ENCODE measurements around the gene MBD5. TPM values are rescaled to one million over a fixed set of nuclear protein-coding genes. Genes with fewer than 3 reads are reported as not detected.
A peak's percentile ranks its signal among the peaks of the same experiment; 100 is the strongest.

MBD5 gene
- total RNA-seq, 2 donors from 2014 or later: 34.7 to 40.9 TPM

- H3K9me3 Mint-ChIP-seq: no peaks in the 10 kb centered on the region
- no peak overlapping the region for H3K4me3 Mint-ChIP-seq
- no peaks in the 10 kb centered on the region for H3K27me3 Mint-ChIP-seq (ENCODE audit: low read depth)
- DNase-seq (no peak), ATAC-seq (replicated peaks in 1 of 2) (no peak)
- no peak overlapping the region for H3K27ac Mint-ChIP-seq
- H3K4me1 Mint-ChIP-seq (ENCODE audit: low read depth): no peaks in the 10 kb centered on the region
- H3K36me3 Mint-ChIP-seq (ENCODE audit: insufficient read depth in 2 of 2): peaks cover 0 to 1% of the 10 kb centered on the region in 2 donors
These were observed 282.3 kb downstream of the MBD5 start for GRCh38 chr2:148303161-148303560.

- no peak overlapping the region for H3K27ac Mint-ChIP-seq
- no peaks in the 10 kb centered on the region for H3K27me3 Mint-ChIP-seq (ENCODE audit: low read depth)
- H3K4me1 Mint-ChIP-seq (ENCODE audit: low read depth): no peaks in the 10 kb centered on the region
- H3K4me3 Mint-ChIP-seq: no peak overlapping the region
- H3K9me3 Mint-ChIP-seq: no peaks in the 10 kb centered on the region
- no peak for ATAC-seq (replicated peaks in 1 of 2)
- no peak for DNase-seq
- no peaks in the 10 kb centered on the region for H3K36me3 Mint-ChIP-seq (ENCODE audit: insufficient read depth in 2 of 2)
These were observed 284.6 kb downstream of the MBD5 start for GRCh38 chr2:148305476-148305875.

GRCh38 chr2:148306027-148306426, 285.1 kb downstream of the MBD5 start:
- no peaks in the 10 kb centered on the region for H3K36me3 Mint-ChIP-seq (ENCODE audit: insufficient read depth in 2 of 2)
- H3K4me3 Mint-ChIP-seq: no peak overlapping the region
- no peaks in the 10 kb centered on the region for H3K4me1 Mint-ChIP-seq (ENCODE audit: low read depth)
- H3K27me3 Mint-ChIP-seq (ENCODE audit: low read depth): no peaks in the 10 kb centered on the region
- no peak overlapping the region for H3K27ac Mint-ChIP-seq
- H3K9me3 Mint-ChIP-seq: no peaks in the 10 kb centered on the region
- ATAC-seq (replicated peaks in 1 of 2) (no peak), DNase-seq (no peak)

GRCh38 chr2:148317598-148317997, 296.7 kb downstream of the MBD5 start:
- H3K27ac Mint-ChIP-seq: no peak overlapping the region
- H3K4me3 Mint-ChIP-seq: no peak overlapping the region
- DNase-seq (no peak), ATAC-seq (replicated peaks in 1 of 2) (no peak)
- H3K27me3 Mint-ChIP-seq (ENCODE audit: low read depth): no peaks in the 10 kb centered on the region
- H3K4me1 Mint-ChIP-seq (ENCODE audit: low read depth): peaks cover 7% of the 10 kb centered on the region
- H3K36me3 Mint-ChIP-seq (ENCODE audit: insufficient read depth in 2 of 2): peaks cover 0 to 6% of the 10 kb centered on the region in 2 donors
- peaks cover 0 to 2% of the 10 kb centered on the region in 2 donors for H3K9me3 Mint-ChIP-seq

GRCh38 chr2:148338541-148338940, 317.6 kb downstream of the MBD5 start:
- Mint-ChIP-seq H3K27ac (no peak overlapping the region), H3K4me3 (no peak overlapping the region), H3K36me3 (ENCODE audit: insufficient read depth in 2 of 2) (peaks cover 5 to 7% of the 10 kb centered on the region in 2 donors), H3K9me3 (peaks cover 0 to 6% of the 10 kb centered on the region in 2 donors), H3K27me3 (ENCODE audit: low read depth) (no peaks in the 10 kb centered on the region), H3K4me1 (ENCODE audit: low read depth) (peaks cover 7% of the 10 kb centered on the region)
- ATAC-seq (replicated peaks in 1 of 2): peak; percentile 41 to 82
- no peak for DNase-seq

GRCh38 chr2:148342086-148342485, 321.2 kb downstream of the MBD5 start:
- Mint-ChIP-seq H3K9me3 (peaks cover 4 to 6% of the 10 kb centered on the region in 2 donors), H3K27me3 (ENCODE audit: low read depth) (no peaks in the 10 kb centered on the region), H3K27ac (no peak overlapping the region), H3K4me3 (no peak overlapping the region), H3K4me1 (ENCODE audit: low read depth) (peaks cover 7% of the 10 kb centered on the region), H3K36me3 (ENCODE audit: insufficient read depth in 2 of 2) (peaks cover 4 to 8% of the 10 kb centered on the region in 2 donors)
- ATAC-seq (replicated peaks in 1 of 2) (no peak), DNase-seq (no peak)

GRCh38 chr2:148350199-148350598, 329.3 kb downstream of the MBD5 start:
- Mint-ChIP-seq H3K36me3 (ENCODE audit: insufficient read depth in 2 of 2) (peaks cover 9% of the 10 kb centered on the region in 2 donors), H3K4me1 (ENCODE audit: low read depth) (no peaks in the 10 kb centered on the region), H3K27ac (no peak overlapping the region), H3K27me3 (ENCODE audit: low read depth) (no peaks in the 10 kb centered on the region), H3K4me3 (no peak overlapping the region), H3K9me3 (peaks cover 0 to 4% of the 10 kb centered on the region in 2 donors)
- DNase-seq: no peak
- no peak for ATAC-seq (replicated peaks in 1 of 2)

- H3K27ac Mint-ChIP-seq: no peak overlapping the region
These were observed 330.7 kb downstream of the MBD5 start for GRCh38 chr2:148351437-148352143.

GRCh38 chr2:148358375-148358774, 337.5 kb downstream of the MBD5 start:
- ATAC-seq (replicated peaks in 1 of 2): no peak
- no peak for DNase-seq
- Mint-ChIP-seq H3K4me1 (ENCODE audit: low read depth) (no peaks in the 10 kb centered on the region), H3K4me3 (no peak overlapping the region), H3K9me3 (peaks cover 0 to 9% of the 10 kb centered on the region in 2 donors), H3K27me3 (ENCODE audit: low read depth) (no peaks in the 10 kb centered on the region), H3K36me3 (ENCODE audit: insufficient read depth in 2 of 2) (peaks cover 8 to 11% of the 10 kb centered on the region in 2 donors), H3K27ac (no peak overlapping the region)

More at GRCh38 chr2:148351437-148352143, 330.7 kb downstream of the MBD5 start:
- Mint-ChIP-seq H3K27me3 (ENCODE audit: low read depth) (no peaks in the 10 kb centered on the region), H3K36me3 (ENCODE audit: insufficient read depth in 2 of 2) (peaks cover 9 to 11% of the 10 kb centered on the region in 2 donors), H3K4me1 (ENCODE audit: low read depth) (no peaks in the 10 kb centered on the region), H3K4me3 (no peak overlapping the region), H3K9me3 (peaks cover 0 to 8% of the 10 kb centered on the region in 2 donors)
- no peak for DNase-seq
- ATAC-seq (replicated peaks in 1 of 2): no peak

- Mint-ChIP-seq H3K27me3 (ENCODE audit: low read depth) (no peaks in the 10 kb centered on the region), H3K27ac (no peak overlapping the region), H3K4me3 (no peak overlapping the region), H3K36me3 (ENCODE audit: insufficient read depth in 2 of 2) (peaks cover 6 to 7% of the 10 kb centered on the region in 2 donors), H3K9me3 (peaks cover 9 to 14% of the 10 kb centered on the region in 2 donors), H3K4me1 (ENCODE audit: low read depth) (no peaks in the 10 kb centered on the region)
- DNase-seq (no peak), ATAC-seq (replicated peaks in 1 of 2) (no peak)
These were observed 339.8 kb downstream of the MBD5 start for GRCh38 chr2:148360662-148361061.

- H3K9me3 Mint-ChIP-seq: peaks cover 9 to 10% of the 10 kb centered on the region in 2 donors
- peaks cover 6 to 7% of the 10 kb centered on the region in 2 donors for H3K36me3 Mint-ChIP-seq (ENCODE audit: insufficient read depth in 2 of 2)
- no peaks in the 10 kb centered on the region for H3K27me3 Mint-ChIP-seq (ENCODE audit: low read depth)
- ATAC-seq (replicated peaks in 1 of 2) (no peak), DNase-seq (no peak)
- no peaks in the 10 kb centered on the region for H3K4me1 Mint-ChIP-seq (ENCODE audit: low read depth)
- H3K27ac Mint-ChIP-seq: no peak overlapping the region
- H3K4me3 Mint-ChIP-seq: no peak overlapping the region
These were observed 341.4 kb downstream of the MBD5 start for GRCh38 chr2:148362144-148362796.

- no peak for DNase-seq
- peaks cover 0 to 8% of the 10 kb centered on the region in 2 donors for H3K36me3 Mint-ChIP-seq (ENCODE audit: insufficient read depth in 2 of 2)
- peaks cover 0 to 5% of the 10 kb centered on the region in 2 donors for H3K9me3 Mint-ChIP-seq
- H3K27me3 Mint-ChIP-seq (ENCODE audit: low read depth): no peaks in the 10 kb centered on the region
- no peak overlapping the region for H3K4me3 Mint-ChIP-seq
- no peak overlapping the region for H3K27ac Mint-ChIP-seq
- ATAC-seq (replicated peaks in 1 of 2): no peak
- no peaks in the 10 kb centered on the region for H3K4me1 Mint-ChIP-seq (ENCODE audit: low read depth)
These were observed 354.3 kb downstream of the MBD5 start for GRCh38 chr2:148375214-148375613.

GRCh38 chr2:148391324-148391723, 370.4 kb downstream of the MBD5 start:
- H3K27ac Mint-ChIP-seq: no peak overlapping the region
- no peaks in the 10 kb centered on the region for H3K9me3 Mint-ChIP-seq
- no peaks in the 10 kb centered on the region for H3K27me3 Mint-ChIP-seq (ENCODE audit: low read depth)
- no peak overlapping the region for H3K4me3 Mint-ChIP-seq
- no peak for DNase-seq
- no peak for ATAC-seq (replicated peaks in 1 of 2)
- H3K4me1 Mint-ChIP-seq (ENCODE audit: low read depth): no peaks in the 10 kb centered on the region
- no peaks in the 10 kb centered on the region for H3K36me3 Mint-ChIP-seq (ENCODE audit: insufficient read depth in 2 of 2)
